ENCODE measurements around the gene TIMP2. TPM values are rescaled to one million over a fixed set of nuclear protein-coding genes. Genes with fewer than 3 reads are reported as not detected.

The TIMP2 gene
- total and polyA plus RNA-seq, 4 donors = 47.5 to 176 (median 91.9) TPM

DNA sequence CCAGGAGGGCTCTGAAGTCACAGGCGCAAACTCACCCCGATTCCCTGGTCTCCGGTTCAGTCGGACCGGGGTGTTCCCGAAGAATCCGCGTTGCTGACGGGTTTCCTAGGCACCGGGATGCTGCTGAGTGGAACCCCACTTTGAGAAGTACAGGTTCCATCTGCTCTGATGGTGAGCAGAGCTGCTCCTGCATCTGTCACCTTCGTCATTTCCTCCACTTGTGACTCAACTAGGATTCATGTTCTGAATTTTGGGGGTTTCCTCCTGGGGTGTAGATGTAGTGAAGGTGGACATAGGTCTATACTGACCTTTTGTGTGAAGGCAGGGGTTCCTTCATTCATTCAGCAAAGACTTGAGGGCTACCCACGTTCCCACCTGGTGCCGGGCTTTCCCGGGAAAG lies 29.5 kb upstream of the TIMP2 start:
- H3K36me3 ChIP-seq (ENCODE audit: control insufficient read depth in 4 of 4, insufficient read depth in 4 of 4, low read length in 4 of 4) = peaks cover 0 to 4% (median 0%) of the 10 kb centered on the region in 4 donors
- DNase-seq (no peak), ATAC-seq (ENCODE audit: insufficient read depth, low FRiP score) (no peak)
- H3K4me1 ChIP-seq (ENCODE audit: control insufficient read depth in 5 of 5, insufficient read depth in 5 of 5, low read length in 5 of 5) = peaks cover 0 to 36% (median 13%) of the 10 kb centered on the region in 5 donors
- 92 to 95% methylated on average over 14 of the region's 14 CpGs for WGBS, 2 donors
- H3K9ac ChIP-seq (ENCODE audit: insufficient read depth in 1 of 2, low read length in 2 of 2) = no peak overlapping the region
- no peak overlapping the region for H3K4me3 ChIP-seq
- peaks cover 0 to 17% (median 7%) of the 10 kb centered on the region in 4 donors for H3K9me3 ChIP-seq (ENCODE audit: control insufficient read depth in 4 of 4, insufficient read depth in 3 of 4, low read length in 3 of 4)
- no peaks in the 10 kb centered on the region for H3K27me3 ChIP-seq (ENCODE audit: control insufficient read depth in 3 of 3, insufficient read depth in 3 of 3, low read length in 2 of 3)
- H3K27ac ChIP-seq (ENCODE audit: low read depth in 1 of 2, low read length in 1 of 2) = no peak overlapping the region
- TF ChIP-seq, protein P1, sequence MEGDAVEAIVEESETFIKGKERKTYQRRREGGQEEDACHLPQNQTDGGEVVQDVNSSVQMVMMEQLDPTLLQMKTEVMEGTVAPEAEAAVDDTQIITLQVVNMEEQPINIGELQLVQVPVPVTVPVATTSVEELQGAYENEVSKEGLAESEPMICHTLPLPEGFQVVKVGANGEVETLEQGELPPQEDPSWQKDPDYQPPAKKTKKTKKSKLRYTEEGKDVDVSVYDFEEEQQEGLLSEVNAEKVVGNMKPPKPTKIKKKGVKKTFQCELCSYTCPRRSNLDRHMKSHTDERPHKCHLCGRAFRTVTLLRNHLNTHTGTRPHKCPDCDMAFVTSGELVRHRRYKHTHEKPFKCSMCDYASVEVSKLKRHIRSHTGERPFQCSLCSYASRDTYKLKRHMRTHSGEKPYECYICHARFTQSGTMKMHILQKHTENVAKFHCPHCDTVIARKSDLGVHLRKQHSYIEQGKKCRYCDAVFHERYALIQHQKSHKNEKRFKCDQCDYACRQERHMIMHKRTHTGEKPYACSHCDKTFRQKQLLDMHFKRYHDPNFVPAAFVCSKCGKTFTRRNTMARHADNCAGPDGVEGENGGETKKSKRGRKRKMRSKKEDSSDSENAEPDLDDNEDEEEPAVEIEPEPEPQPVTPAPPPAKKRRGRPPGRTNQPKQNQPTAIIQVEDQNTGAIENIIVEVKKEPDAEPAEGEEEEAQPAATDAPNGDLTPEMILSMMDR (IDR thresholded peaks at IDR 0.05; ENCODE audit: control extremely low read depth, extremely low read depth) = no peak

DNA sequence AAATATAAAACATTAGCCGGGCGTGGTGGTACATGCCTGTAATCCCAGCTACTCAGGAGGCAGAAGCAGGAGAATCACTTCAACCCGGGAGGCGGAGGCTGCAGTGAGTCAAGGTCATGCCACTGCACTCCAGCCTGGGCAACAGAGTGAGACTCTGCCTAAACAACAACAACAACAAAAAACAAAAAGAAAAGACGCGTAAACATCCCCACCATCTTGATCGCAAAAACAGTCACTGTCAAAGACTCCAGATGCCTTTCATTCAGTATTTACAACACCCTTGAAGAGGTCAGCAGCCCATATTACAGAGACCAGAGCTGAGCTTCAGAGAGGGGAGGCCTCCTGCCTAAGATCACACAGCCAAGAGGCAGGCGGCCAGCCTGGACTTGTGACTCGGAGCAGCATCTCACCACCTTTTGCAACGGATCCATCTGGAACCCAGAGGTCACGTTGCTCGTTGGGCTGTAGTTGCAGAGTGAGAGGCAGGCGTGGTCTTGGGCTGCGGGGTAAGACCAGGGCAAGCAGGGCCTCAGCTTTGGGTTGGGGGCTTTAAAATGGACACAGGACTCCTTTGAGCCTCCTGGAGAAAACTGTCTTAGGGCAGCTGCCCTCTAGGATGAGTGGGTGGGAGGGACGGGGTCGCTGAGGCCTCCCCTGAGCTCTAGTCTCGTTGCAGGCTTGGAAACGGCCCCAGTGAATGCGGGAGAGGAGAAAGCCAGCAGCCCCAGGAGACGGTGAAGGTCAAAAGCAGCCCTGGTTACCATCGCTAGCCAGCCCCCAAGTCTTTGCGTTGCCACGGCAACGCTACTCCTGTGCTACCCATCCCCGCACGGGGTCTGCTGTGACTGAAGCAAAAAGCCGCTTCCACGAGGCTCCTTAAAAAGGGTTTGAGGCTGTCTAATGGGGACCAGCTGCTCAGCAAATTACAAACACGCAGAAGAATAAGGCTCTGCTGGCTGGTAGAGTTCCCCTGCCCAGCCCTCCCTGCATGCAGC lies 28.5 kb upstream of the TIMP2 start:
- peaks cover 0 to 17% (median 7%) of the 10 kb centered on the region in 4 donors for H3K9me3 ChIP-seq (ENCODE audit: control insufficient read depth in 4 of 4, insufficient read depth in 3 of 4, low read length in 3 of 4)
- peak; percentile 57 to 61 (median 58) for DNase-seq
- 81 to 85% methylated on average over 29 of the region's 29 CpGs for WGBS, 2 donors
- H3K4me1 ChIP-seq (ENCODE audit: control insufficient read depth in 5 of 5, insufficient read depth in 5 of 5, low read length in 5 of 5) = peaks cover 0 to 36% (median 13%) of the 10 kb centered on the region in 5 donors
- no peak for ATAC-seq (ENCODE audit: insufficient read depth, low FRiP score)
- no peaks in the 10 kb centered on the region for H3K27me3 ChIP-seq (ENCODE audit: control insufficient read depth in 3 of 3, insufficient read depth in 3 of 3, low read length in 2 of 3)
- H3K4me3 ChIP-seq = no peak overlapping the region
- no peak overlapping the region for H3K9ac ChIP-seq (ENCODE audit: insufficient read depth in 1 of 2, low read length in 2 of 2)
- no peak overlapping the region for H3K27ac ChIP-seq (ENCODE audit: low read depth in 1 of 2, low read length in 1 of 2)
- H3K36me3 ChIP-seq (ENCODE audit: control insufficient read depth in 4 of 4, insufficient read depth in 4 of 4, low read length in 4 of 4) = peaks cover 0 to 4% (median 0%) of the 10 kb centered on the region in 4 donors
- TF ChIP-seq, protein P1 (IDR thresholded peaks at IDR 0.05; ENCODE audit: control extremely low read depth, extremely low read depth) = no peak

DNA sequence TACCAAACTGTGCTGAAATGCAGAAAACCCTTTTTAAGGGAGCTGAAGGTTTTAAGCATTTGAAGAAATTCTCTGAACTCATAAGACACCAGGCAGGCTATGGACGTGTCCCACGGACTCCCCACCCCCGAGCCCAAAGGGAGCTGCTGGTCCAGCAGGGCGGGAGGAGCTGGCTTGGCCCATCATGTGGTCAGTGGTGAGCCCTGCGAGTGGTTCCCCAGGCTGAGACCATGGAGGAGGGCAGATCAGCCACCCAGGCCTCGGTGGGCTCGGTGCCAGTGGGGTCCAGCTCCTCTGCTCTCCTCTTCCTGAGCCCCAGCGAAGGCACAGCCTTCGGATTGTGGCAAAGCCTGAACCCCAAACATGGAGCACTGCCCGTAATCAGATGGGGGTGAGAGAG lies 27.5 kb upstream of the TIMP2 start:
- Histone ChIP-seq H3K27me3 (ENCODE audit: control insufficient read depth in 3 of 3, insufficient read depth in 3 of 3, low read length in 2 of 3) (no peaks in the 10 kb centered on the region), H3K9ac (ENCODE audit: insufficient read depth in 1 of 2, low read length in 2 of 2) (peak overlapping the region in 1 of 2 donors; percentile 55), H3K4me3 (no peak overlapping the region), H3K9me3 (ENCODE audit: control insufficient read depth in 4 of 4, insufficient read depth in 3 of 4, low read length in 3 of 4) (peaks cover 0 to 17% (median 7%) of the 10 kb centered on the region in 4 donors), H3K27ac (ENCODE audit: low read depth in 1 of 2, low read length in 1 of 2) (no peak overlapping the region), H3K4me1 (ENCODE audit: control insufficient read depth in 5 of 5, insufficient read depth in 5 of 5, low read length in 5 of 5) (peaks cover 0 to 36% (median 13%) of the 10 kb centered on the region in 5 donors), H3K36me3 (ENCODE audit: control insufficient read depth in 4 of 4, insufficient read depth in 4 of 4, low read length in 4 of 4) (peaks cover 0 to 4% (median 0%) of the 10 kb centered on the region in 4 donors)
- 86 to 96% methylated on average over 10 of the region's 10 CpGs for WGBS, 2 donors
- DNase-seq (peak in 2 of 3 donors; percentile 39 to 41), ATAC-seq (ENCODE audit: insufficient read depth, low FRiP score) (no peak)
- TF ChIP-seq, protein P1 (IDR thresholded peaks at IDR 0.05; ENCODE audit: control extremely low read depth, extremely low read depth) = no peak
